Neural progenitor cell (in vitro differentiated cells): ENCODE data around the gene ATIC. TPM values are rescaled to one million over a fixed set of nuclear protein-coding genes. Genes with fewer than 3 reads are reported as not detected.

Experiments used
- DNase-seq: peaks from one replicate; pipeline ENCODE4 v3.0.0-alpha.2; 2016; ENCODE audit warnings: low spot score
- H2AFZ ChIP-seq: fragments of 200-600 bp; sonication (generic); replicated peaks from 2 replicates; pipeline ENCODE4 v1.6.1; 2016; ENCODE audit warnings: antibody characterized with exemption
- H3F3A ChIP-seq: fragments of 200-600 bp; sonication (generic); 2 replicates; pipeline ENCODE4 v1.6.1; 2016; ENCODE audit warnings: antibody characterized with exemption, low read depth
- H3K27ac ChIP-seq: fragments of 200-600 bp; sonication (generic); 2 replicates; pipeline ENCODE4 v1.5.1; 2016; ENCODE audit warnings: mild to moderate bottlenecking
- H3K27me3 ChIP-seq: fragments of 200-600 bp; sonication (generic); 2 replicates; pipeline ENCODE4 v1.6.1; 2016; ENCODE audit warnings: mild to moderate bottlenecking, moderate library complexity
- H3K36me3 ChIP-seq: fragments of 200-600 bp; sonication (generic); 2 replicates; pipeline ENCODE4 v1.5.1; 2016
- H3K4me1 ChIP-seq: fragments of 200-600 bp; sonication (generic); 2 replicates; pipeline ENCODE4 v1.6.1; 2016; ENCODE audit warnings: mixed run types
- H3K4me2 ChIP-seq: fragments of 200-600 bp; sonication (generic); 2 replicates; pipeline ENCODE4 v1.6.1; 2016
- H3K4me3 ChIP-seq: fragments of 200-600 bp; sonication (generic); 2 replicates; pipeline ENCODE4 v1.5.1; 2016
- H3K79me2 ChIP-seq: fragments of 200-600 bp; sonication (generic); 2 replicates; pipeline ENCODE4 v1.6.1; 2016; ENCODE audit warnings: low read depth
- H3K9ac ChIP-seq: fragments of 200-600 bp; sonication (generic); 2 replicates; pipeline ENCODE4 v1.6.1; 2016
- H3K9me3 ChIP-seq: fragments of 200-600 bp; sonication (generic); 2 replicates; pipeline ENCODE4 v1.5.1; 2016; ENCODE audit warnings: low read depth
- H4K20me1 ChIP-seq: fragments of 200-600 bp; sonication (generic); 2 replicates; pipeline ENCODE4 v1.6.1; 2016; ENCODE audit warnings: low read depth
- H3K27ac Mint-ChIP-seq: 3 replicates; pipeline ENCODE4 v1.8.0; 2021; ENCODE audit warnings: mixed read lengths
- H3K27me3 Mint-ChIP-seq: 2 replicates; pipeline ENCODE4 v1.8.0; 2022; ENCODE audit warnings: low read depth, mild to moderate bottlenecking, inconsistent platforms, moderate library complexity, mixed read lengths; ENCODE audit not compliant: insufficient read depth
- H3K36me3 Mint-ChIP-seq: 3 replicates; pipeline ENCODE4 v1.8.0; 2021; ENCODE audit warnings: mixed read lengths
- H3K4me1 Mint-ChIP-seq: 3 replicates; pipeline ENCODE4 v1.8.0; 2021; ENCODE audit warnings: mixed read lengths
- H3K4me3 Mint-ChIP-seq: 3 replicates; pipeline ENCODE4 v1.8.0; 2021; ENCODE audit warnings: mild to moderate bottlenecking, moderate library complexity, mixed read lengths
- H3K9me3 Mint-ChIP-seq: 3 replicates; pipeline ENCODE4 v1.8.0; 2020; ENCODE audit warnings: mixed read lengths
- EZH2 ChIP-seq: fragments of 200-600 bp; sonication (generic); IDR thresholded peaks from 2 replicates; pipeline ENCODE4 v1.6.1; 2017; ENCODE audit warnings: antibody characterized with exemption, mild to moderate bottlenecking, moderate library complexity
- EZH2phosphoT487 ChIP-seq: fragments of 200-600 bp; sonication (generic); IDR thresholded peaks from 2 replicates; pipeline ENCODE4 v1.6.1; 2017; ENCODE audit warnings: antibody characterized with exemption
- total RNA-seq: library from RNA; depleted of rRNA; stranded (reverse); fragments of >200 nt; gene quantifications from 2 replicates; pipeline ENCODE4 v1.2.3, GENCODE V29; 2015; ENCODE audit warnings: low replicate concordance
- TF ChIP-seq, protein P1 (sequence below): fragments of 200-600 bp; sonication (generic); IDR thresholded peaks from 2 replicates; pipeline ENCODE4 v1.5.1; 2017; ENCODE audit warnings: antibody characterized with exemption, mild to moderate bottlenecking

The ATIC gene
- 23.9 and 43.2 TPM in 2 replicates for total RNA-seq

DNA sequence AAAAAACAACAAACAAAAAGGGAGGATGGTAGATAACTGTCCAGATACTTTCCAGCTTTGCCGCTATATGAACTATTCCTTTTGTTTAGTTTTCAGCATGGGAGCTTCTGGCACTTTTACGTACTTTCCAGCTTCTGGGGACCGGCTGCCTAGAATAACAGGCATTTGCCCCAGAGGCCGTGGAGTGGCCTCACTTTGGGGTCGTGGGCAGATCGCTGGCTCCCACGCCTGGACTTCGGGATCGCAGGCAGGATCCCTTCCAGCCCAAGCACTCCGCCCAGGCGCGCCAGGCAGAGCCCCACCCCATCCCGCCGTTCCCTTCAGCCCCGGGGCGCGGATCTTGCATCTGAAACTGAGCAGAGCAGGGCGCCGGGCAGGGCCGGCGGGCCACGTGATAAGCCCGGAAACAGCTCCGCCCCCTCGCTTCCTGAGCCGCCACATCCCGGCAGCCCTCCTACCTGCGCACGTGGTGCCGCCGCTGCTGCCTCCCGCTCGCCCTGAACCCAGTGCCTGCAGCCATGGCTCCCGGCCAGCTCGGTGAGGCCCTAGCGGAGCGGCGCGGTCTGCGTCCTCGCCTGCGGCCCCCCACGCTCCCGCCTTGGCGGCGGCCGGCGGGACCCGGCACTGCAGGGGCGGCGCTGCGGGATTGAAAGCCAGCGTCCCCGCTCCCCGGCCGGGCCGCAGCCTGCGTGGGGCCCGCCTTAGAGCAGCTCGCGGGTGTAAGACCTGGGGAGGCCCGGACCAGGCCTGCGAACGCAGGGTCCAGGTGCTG is at the start of gene ATIC:
Gene ATIC, plus strand, starts transcription at position 435 of the 772 bp plus-strand sequence. Its CDS starts 84 bp downstream, at position 519.
- peaks cover 10% of the 10 kb centered on the region for H3K4me1 Mint-ChIP-seq
- Histone ChIP-seq H2AFZ (peak within 1 kb of the TSS; percentile 71), H3F3A (no peaks in the 10 kb centered on the region), H3K27ac (peak within 1 kb of the TSS; percentile 7), H3K9me3 (no peaks in the 10 kb centered on the region), H3K4me3 (peak within 1 kb of the TSS; percentile 58), H3K4me2 (peak within 1 kb of the TSS; percentile 88), H3K27me3 (no peaks in the 10 kb centered on the region), H3K4me1 (peaks cover 12% of the 10 kb centered on the region), H3K9ac (peak within 1 kb of the TSS; percentile 74), H3K79me2 (peaks cover 48% of the 10 kb centered on the region), H3K36me3 (peaks cover 18% of the 10 kb centered on the region), H4K20me1 (no peaks in the 10 kb centered on the region)
- H3K27ac Mint-ChIP-seq = peak within 1 kb of the TSS; percentile 91
- peak; percentile 96 for DNase-seq
- peaks cover 2% of the 10 kb centered on the region for H3K9me3 Mint-ChIP-seq
- no peaks in the 10 kb centered on the region for H3K27me3 Mint-ChIP-seq
- no peak for TF ChIP-seq EZH2
- TF ChIP-seq, protein P1, sequence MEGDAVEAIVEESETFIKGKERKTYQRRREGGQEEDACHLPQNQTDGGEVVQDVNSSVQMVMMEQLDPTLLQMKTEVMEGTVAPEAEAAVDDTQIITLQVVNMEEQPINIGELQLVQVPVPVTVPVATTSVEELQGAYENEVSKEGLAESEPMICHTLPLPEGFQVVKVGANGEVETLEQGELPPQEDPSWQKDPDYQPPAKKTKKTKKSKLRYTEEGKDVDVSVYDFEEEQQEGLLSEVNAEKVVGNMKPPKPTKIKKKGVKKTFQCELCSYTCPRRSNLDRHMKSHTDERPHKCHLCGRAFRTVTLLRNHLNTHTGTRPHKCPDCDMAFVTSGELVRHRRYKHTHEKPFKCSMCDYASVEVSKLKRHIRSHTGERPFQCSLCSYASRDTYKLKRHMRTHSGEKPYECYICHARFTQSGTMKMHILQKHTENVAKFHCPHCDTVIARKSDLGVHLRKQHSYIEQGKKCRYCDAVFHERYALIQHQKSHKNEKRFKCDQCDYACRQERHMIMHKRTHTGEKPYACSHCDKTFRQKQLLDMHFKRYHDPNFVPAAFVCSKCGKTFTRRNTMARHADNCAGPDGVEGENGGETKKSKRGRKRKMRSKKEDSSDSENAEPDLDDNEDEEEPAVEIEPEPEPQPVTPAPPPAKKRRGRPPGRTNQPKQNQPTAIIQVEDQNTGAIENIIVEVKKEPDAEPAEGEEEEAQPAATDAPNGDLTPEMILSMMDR = no peak
- TF ChIP-seq EZH2phosphoT487 = no peak
- H3K36me3 Mint-ChIP-seq = peaks cover 26% of the 10 kb centered on the region
- H3K4me3 Mint-ChIP-seq = peak within 1 kb of the TSS; percentile 93

DNA sequence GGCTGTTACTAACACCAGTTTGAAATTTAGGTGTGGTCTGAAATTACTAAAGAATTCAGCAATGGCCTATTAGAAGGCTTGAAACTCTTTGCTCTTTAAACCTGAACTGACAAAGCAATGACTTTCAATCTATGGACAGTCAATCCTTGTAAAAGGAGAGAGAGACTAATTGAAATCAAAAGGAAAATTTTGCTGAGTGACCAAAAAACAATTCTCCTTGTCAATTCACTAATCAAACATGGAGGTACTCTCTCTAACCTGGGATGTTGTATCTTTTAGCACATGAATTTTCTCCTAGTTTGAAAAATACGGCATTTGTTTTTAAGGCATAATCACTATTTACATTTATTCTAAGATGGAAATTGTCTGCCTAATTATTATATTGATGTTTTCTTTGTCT is 49.6 kb upstream of the ATIC start:
- Mint-ChIP-seq H3K9me3 (no peaks in the 10 kb centered on the region), H3K27ac (no peak overlapping the region), H3K27me3 (no peaks in the 10 kb centered on the region), H3K4me1 (peaks cover 6% of the 10 kb centered on the region), H3K4me3 (no peak overlapping the region), H3K36me3 (no peaks in the 10 kb centered on the region)
- H3K27ac ChIP-seq = no peak overlapping the region
- no peaks in the 10 kb centered on the region for H3K36me3 ChIP-seq
- TF ChIP-seq, protein P1 = no peak
- no peak for TF ChIP-seq EZH2
- H3F3A ChIP-seq = no peaks in the 10 kb centered on the region
- H4K20me1 ChIP-seq = no peaks in the 10 kb centered on the region
- H3K27me3 ChIP-seq = no peaks in the 10 kb centered on the region
- H3K4me3 ChIP-seq = no peak overlapping the region
- H3K9ac ChIP-seq = no peak overlapping the region
- DNase-seq = no peak
- no peak overlapping the region for H2AFZ ChIP-seq
- no peak overlapping the region for H3K4me2 ChIP-seq
- H3K4me1 ChIP-seq = no peaks in the 10 kb centered on the region
- no peaks in the 10 kb centered on the region for H3K9me3 ChIP-seq
- no peaks in the 10 kb centered on the region for H3K79me2 ChIP-seq

DNA sequence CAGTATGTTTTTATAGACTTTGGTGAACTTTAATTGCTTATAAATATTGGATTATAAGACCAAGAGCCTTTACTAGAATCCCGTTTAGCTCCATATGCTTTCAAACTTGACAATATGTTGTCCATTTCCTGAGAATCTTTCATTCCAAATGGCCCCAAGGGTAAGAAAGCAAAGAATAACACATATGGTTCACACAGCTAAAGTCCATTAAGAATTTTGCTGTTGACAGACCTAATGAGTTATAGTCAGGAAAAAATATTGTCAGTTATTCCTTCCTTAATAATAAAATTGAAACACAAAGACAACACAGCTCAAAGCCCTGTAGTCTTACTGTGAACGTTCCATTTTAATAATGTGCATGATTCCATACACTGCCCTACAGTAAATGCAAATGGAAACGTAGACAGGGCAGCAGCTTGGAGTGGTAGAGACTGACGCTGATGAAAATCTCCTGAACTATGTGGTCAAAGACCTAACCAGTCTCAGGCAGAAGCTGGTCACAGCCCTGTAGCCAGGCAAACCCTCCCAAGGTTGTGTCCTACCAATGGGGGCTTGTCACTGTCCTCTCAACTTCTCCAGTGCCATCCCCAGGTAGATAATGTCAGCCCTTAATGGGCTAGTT is 49.0 kb upstream of the ATIC start:
- Mint-ChIP-seq H3K36me3 (no peaks in the 10 kb centered on the region), H3K9me3 (no peaks in the 10 kb centered on the region), H3K27me3 (no peaks in the 10 kb centered on the region), H3K4me1 (peaks cover 6% of the 10 kb centered on the region), H3K27ac (no peak overlapping the region), H3K4me3 (no peak overlapping the region)
- H3K9me3 ChIP-seq = no peaks in the 10 kb centered on the region
- no peak overlapping the region for H3K4me2 ChIP-seq
- H3K4me3 ChIP-seq = no peak overlapping the region
- no peak for TF ChIP-seq EZH2phosphoT487
- TF ChIP-seq, protein P1 = no peak
- no peak for TF ChIP-seq EZH2
- no peaks in the 10 kb centered on the region for H3K4me1 ChIP-seq
- H3K36me3 ChIP-seq = no peaks in the 10 kb centered on the region
- H3K9ac ChIP-seq = no peak overlapping the region
- no peak overlapping the region for H2AFZ ChIP-seq
- H3K27me3 ChIP-seq = no peaks in the 10 kb centered on the region
- no peaks in the 10 kb centered on the region for H3K79me2 ChIP-seq
- H3F3A ChIP-seq = no peaks in the 10 kb centered on the region
- no peak for DNase-seq
- no peak overlapping the region for H3K27ac ChIP-seq
- no peaks in the 10 kb centered on the region for H4K20me1 ChIP-seq
